ENCODE results near the gene NDRG4.

The NDRG4 gene

GRCh38 chr16:58499615-58500351 lies at the start of gene NDRG4:
TSS of gene NDRG4 (plus strand) at chr16:58500143. CDS start at chr16:58500249, 106 bp downstream.
- peak; percentile 56 for DNase-seq

GRCh38 chr16:58450590-58450989 lies 49.4 kb upstream of the NDRG4 start:
- DNase-seq, result no peak

GRCh38 chr16:58451265-58451689 lies 48.7 kb upstream of the NDRG4 start:
- DNase-seq, result no peak

- no peak for DNase-seq
Observed at GRCh38 chr16:58451945-58452401, 48.0 kb upstream of the NDRG4 start.

GRCh38 chr16:58452640-58453039 lies 47.3 kb upstream of the NDRG4 start:
- no peak for DNase-seq

GRCh38 chr16:58454178-58454577 lies 45.8 kb upstream of the NDRG4 start:
- no peak for DNase-seq

GRCh38 chr16:58454856-58455255 lies 45.1 kb upstream of the NDRG4 start:
- DNase-seq, result no peak

- no peak for DNase-seq
Observed at GRCh38 chr16:58455750-58456149, 44.2 kb upstream of the NDRG4 start.

- no peak for DNase-seq
Observed at GRCh38 chr16:58456193-58456592, 43.8 kb upstream of the NDRG4 start.

- DNase-seq, result no peak
Observed at GRCh38 chr16:58458606-58459343, 41.2 kb upstream of the NDRG4 start.

GRCh38 chr16:58459344-58460218 lies 40.4 kb upstream of the NDRG4 start:
- peak; percentile 82 for DNase-seq

- no peak for DNase-seq
Observed at GRCh38 chr16:58460219-58460610, 39.7 kb upstream of the NDRG4 start.

GRCh38 chr16:58461056-58461455 lies 38.9 kb upstream of the NDRG4 start:
- DNase-seq, result no peak

GRCh38 chr16:58461640-58462039 lies 38.3 kb upstream of the NDRG4 start:
- no peak for DNase-seq

- DNase-seq, result no peak
Observed at GRCh38 chr16:58462089-58462488, 37.9 kb upstream of the NDRG4 start.

- no peak for DNase-seq
Observed at GRCh38 chr16:58462499-58462996, 37.4 kb upstream of the NDRG4 start.

- DNase-seq, result no peak
Observed at GRCh38 chr16:58462997-58463941, 36.7 kb upstream of the NDRG4 start.

- no peak for DNase-seq
Observed at GRCh38 chr16:58464047-58464915, 35.7 kb upstream of the NDRG4 start.

GRCh38 chr16:58464916-58465731 lies 34.8 kb upstream of the NDRG4 start:
- DNase-seq, result no peak

- DNase-seq, result no peak
Observed at GRCh38 chr16:58465817-58466216, 34.1 kb upstream of the NDRG4 start.
